ENCODE measurements around the gene PEX10. TPM values are rescaled to one million over a fixed set of nuclear protein-coding genes. Genes with fewer than 3 reads are reported as not detected.

Gene PEX10
- total and polyA plus RNA-seq, 2 of the 8 experiments (the other 6 are each of a cell fraction or from before 2014, with no cell fraction given), result 24.3 to 26.9 TPM

- no peak for TF ChIP-seq CHD7 (IDR thresholded peaks at IDR 0.05; ENCODE audit: insufficient replicate concordance, low read length)
- TF ChIP-seq, protein P1, sequence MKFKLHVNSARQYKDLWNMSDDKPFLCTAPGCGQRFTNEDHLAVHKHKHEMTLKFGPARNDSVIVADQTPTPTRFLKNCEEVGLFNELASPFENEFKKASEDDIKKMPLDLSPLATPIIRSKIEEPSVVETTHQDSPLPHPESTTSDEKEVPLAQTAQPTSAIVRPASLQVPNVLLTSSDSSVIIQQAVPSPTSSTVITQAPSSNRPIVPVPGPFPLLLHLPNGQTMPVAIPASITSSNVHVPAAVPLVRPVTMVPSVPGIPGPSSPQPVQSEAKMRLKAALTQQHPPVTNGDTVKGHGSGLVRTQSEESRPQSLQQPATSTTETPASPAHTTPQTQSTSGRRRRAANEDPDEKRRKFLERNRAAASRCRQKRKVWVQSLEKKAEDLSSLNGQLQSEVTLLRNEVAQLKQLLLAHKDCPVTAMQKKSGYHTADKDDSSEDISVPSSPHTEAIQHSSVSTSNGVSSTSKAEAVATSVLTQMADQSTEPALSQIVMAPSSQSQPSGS (IDR thresholded peaks at IDR 0.05; ENCODE audit: low read length), result no peak
- TF ChIP-seq FOSL1 (IDR thresholded peaks at IDR 0.05; ENCODE audit: insufficient read depth, low read depth, low read length), result no peak
- no peak for TF ChIP-seq SP4 (IDR thresholded peaks at IDR 0.05; ENCODE audit: low read length)
- TF ChIP-seq JUND (IDR thresholded peaks at IDR 0.05; ENCODE audit: low read length), result no peak
- no peak for TF ChIP-seq ASH2L (IDR thresholded peaks at IDR 0.05; ENCODE audit: low read length)
- no peak for TF ChIP-seq RBBP5 (IDR thresholded peaks at IDR 0.05; ENCODE audit: borderline replicate concordance, low read depth, low read length)
- TF ChIP-seq CBX8 (IDR thresholded peaks at IDR 0.05; ENCODE audit: borderline replicate concordance, low read depth, low read length), result no peak
- no peak for TF ChIP-seq SP1 (IDR thresholded peaks at IDR 0.05; ENCODE audit: low read depth, low read length)
- TF ChIP-seq TEAD4 (IDR thresholded peaks at IDR 0.05; ENCODE audit: low read depth, low read length), result no peak
Observed at GRCh38 chr1:2399890-2400575, 12.3 kb downstream of the PEX10 start (continued).

Measured in H1 (cell line).